Stimulated activated CD4-positive, alpha-beta T cell treated with anti-CD3 and anti-CD28 coated beads, TNF-alpha, amount 100 ng/mL, for 1 hour (primary cell): Measurements from ENCODE around the gene CSNK1A1.
"Not testable (repeated sequence)": the region's sequence is repeated elsewhere in the genome, so short reads cannot be mapped to it uniquely, and the experiment has no call there.

Source experiments
- DNase-seq, 3 donors: peaks; one replicate each; pipeline ENCODE4 v3.0.0-alpha.2; 2020; ENCODE audit warnings: low read depth in 3 of 3, low spot score in 1 of 3

CSNK1A1 gene

DNA sequence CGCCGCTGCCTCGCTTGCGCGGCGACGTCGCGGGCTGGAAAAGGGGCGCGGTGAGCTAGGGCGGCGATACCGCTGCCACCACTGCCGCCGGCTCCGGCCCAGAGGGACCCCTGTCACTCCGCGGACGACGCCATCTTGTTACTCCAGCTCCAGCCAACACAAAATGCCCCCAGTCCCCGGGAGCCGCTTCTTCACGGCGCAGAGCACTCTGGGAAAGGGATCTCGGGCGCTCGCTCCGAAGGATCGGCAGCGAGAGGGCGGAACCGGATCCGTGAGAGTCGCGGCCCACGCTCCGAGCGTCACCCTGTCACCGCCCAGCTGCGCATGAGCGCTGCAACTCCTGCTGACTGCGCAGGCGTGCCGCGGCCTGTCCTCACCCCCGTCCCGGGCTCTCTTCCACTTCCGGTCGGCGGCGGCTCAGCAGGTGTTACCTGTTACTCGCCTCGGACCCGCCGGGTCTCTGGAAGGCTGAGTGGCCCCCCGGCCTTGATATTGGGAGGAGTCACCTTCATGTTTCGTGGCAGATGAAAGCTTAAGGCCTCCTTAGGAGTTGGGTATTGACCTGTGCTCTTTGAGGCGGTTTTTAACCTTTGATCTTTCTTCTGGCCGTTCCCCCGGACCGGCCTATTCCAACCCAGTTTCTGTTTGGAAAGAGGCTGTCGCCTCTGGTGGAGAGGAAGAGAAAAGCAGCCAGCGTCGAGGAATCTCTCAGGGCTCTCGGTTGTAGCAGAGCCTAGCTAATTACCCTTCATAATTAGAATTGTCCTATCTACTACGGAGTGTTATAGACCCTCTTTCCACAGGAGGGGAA is at the start of gene CSNK1A1:
Gene CSNK1A1, minus strand, starts transcription at position 213 of the 811 bp plus-strand sequence. CDS start 475 bp downstream, outside the sequence.
- peak; percentile 94 to 98 (median 98) for DNase-seq

DNA sequence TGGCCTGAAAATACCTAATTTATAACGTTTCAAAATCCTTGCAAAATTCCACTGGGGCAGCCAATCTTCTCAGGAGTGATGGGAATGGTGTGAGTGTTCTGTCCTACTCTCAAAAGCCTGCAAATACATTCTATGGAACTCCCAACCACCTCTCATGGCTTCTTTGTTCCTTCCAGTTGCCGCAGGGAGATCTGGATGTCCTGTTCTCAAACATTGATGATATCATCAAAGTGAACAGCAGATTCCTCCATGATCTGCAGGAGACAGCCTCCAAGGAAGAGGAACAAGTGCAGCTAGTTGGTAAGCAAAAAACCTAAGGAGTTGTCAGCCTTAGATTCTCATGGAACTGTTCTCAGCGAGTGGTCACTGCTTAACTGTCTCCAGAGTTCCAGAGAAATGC is 49.7 kb upstream of the CSNK1A1 start:
- no peak for DNase-seq

DNA sequence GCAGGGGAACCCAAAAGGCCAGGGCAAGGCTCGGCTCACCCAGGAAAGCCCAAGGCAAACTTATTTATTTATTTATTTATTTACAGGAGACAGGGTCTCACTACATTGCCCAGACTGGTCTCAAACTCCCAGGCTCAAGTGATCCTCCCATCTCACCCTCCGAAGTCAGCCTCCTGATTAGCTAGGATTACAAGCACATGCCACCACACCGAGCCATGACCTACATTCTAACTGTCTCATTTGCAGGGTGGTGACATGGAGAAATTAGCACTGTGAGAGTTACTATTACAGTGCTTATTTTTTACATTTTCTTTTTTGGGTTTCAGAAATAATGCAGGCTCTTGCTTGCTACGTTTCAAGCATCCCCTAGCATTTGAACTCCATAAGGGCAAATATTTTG is 48.1 kb upstream of the CSNK1A1 start:
- DNase-seq, result no peak

DNA sequence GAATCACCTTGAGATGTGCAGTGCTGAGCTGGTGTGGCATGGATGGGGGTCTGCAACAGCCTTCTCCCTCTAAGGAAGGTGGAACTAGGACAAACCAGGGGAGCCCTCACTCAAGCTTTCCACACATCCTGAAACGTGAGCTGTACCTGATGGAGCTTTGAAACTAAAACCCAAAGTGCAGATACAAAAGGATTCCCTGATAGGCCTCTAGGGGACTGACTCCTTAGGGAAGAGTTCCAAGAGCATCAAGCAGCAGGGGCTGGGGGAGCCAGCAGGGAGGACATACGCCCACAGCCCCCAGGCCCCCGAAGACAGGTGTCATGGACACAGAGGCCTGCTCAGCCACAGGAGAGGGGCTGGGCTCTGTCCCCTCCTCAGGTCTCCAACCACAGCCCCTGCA is 47.7 kb upstream of the CSNK1A1 start:
- no peak for DNase-seq

DNA sequence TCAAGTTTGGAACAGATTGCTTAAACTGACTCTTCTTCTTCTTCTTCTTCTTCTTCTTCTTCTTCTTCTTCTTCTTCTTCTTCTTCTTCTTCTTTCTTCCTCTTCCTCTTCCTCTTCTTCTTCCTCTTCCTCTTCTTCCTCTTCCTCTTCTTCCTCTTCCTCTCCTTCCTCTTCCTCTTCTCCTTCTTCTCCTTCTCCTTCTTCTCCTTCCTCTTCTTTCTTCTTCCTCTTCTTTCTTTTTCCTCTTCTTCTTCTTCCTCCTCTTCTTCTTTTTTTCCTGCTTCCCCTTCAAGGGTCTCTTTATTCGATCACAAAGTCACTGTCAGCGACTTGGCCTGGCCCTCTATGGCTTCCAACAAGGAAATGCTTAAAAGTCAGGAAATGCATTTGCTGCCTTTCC is 47.0 kb upstream of the CSNK1A1 start:
- not testable (repeated sequence) for DNase-seq

DNA sequence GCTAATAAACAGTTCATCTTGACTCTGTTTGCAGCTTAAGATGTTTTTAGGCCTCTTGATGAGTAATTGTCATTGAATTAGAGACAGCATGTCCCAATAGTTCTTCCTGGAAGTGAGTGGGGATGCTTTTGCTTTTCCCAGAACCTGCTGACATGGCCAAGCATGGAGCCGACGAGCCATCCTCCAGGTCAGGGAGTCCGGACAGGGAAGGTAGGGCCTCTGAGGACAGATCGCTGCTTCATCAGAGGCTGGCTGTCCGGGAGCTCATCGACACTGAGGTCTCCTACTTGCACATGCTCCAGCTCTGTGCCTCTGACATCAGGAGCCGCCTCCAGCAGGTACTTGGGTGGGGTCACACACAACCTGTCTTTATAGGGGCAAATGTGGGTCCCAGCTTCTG is 46.4 kb upstream of the CSNK1A1 start:
- DNase-seq, result no peak

DNA sequence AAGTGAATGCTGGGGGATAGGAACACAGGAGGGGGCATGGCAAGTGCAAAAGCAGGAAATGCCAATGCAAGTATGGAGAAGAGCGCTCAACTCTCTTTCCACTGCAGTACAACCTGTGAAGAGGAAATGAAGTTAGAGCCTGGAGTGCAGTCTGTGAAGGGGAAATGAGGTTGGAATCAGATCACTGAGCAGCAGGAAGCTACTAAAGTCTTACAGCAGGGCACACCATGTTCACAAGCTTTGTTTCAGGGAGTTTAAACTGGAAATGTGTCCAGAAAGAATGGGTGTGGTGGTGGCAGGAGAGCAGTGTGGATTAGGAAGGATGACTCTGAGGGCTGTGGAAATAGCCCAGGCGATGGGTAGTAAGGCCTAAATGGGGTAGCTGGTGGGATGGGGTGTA is 45.5 kb upstream of the CSNK1A1 start:
- no peak for DNase-seq

DNA sequence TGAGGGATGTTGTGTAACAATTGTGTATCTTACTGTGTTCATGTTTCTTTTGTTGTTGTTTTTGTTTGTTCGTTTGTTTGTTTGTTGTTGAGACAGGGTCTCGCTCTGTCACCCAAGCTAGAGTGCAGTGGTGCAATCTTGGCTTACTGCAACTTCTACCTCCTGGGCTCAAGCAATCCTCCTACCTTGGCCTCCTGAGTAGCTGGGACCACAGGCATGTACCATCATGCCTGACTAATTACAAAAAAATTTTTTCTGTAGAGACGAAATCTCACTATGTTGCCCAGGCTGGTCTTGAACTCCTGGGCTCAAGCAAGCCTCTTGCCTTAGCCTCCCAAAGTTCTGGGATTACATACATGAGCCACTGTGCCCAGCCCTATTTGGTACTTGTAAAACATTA is 43.9 kb upstream of the CSNK1A1 start:
- not testable (repeated sequence) for DNase-seq

DNA sequence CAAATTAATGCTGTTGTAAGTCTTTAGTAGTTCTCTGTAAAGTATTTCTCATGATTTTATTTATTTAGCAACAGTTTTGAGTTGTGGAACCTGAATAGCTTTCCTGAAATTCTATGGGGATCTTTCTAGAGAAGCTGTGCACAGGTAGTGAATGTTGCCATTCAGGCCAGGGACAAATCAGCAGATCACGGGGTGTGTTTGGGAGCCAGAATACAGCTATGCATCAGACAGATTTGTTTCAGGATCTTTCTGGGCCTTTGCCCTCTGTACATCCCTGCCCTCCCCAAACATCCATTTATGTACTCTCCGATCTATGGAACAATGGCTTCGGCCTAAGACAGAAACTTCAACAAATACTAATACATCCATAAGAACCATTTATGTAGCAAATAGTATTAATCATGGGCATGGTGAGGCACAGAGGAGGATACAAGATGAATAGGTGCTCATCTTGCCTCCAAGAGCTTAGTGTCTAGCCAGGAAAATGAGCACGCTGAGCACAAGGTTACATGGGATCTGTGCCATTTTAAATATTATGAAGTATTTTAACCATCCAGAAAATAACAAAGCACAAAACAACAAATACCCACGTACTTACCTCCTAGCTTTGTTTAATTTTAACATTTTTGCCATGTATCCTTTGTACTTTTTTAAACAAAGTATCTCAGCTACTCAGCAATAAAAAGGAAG is 43.1 kb upstream of the CSNK1A1 start:
- no peak for DNase-seq

DNA sequence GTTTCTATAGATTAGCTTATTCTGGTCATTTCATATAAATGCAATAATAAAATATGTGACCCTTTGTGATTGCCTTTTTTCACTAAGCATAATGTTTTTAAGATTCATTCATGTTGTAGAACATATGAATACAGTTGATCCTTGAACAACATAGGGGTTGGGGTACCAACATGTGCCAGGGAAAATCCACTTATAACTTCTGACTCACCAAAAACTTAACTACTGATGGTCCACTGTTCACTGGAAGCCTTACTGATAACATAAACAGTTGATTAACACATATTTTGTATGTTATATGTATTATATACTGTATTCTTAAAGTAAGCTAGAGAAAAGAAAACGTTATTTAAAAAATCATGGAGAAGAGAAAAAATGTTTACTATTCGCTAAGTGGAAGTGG is 42.1 kb upstream of the CSNK1A1 start:
- DNase-seq, result no peak

DNA sequence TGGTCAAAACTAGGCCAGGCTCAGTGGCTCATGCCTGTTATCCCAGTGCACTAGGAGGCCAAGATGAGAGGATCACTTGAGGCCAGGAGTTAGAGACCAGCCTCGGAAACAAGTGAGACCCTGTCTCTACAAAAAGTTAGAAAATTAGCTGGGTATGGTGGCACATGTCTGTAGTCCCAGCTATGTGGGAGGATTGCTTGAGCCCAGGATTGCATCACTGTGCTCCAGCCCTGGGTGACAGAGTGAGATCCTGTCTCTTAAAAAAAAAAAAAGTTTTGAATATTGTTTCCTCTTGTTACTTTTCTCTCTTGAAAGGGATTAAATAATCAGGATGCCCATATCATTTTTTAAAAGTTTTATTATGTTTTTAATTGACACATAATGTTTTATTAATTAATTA is 37.7 kb upstream of the CSNK1A1 start:
- no peak for DNase-seq

DNA sequence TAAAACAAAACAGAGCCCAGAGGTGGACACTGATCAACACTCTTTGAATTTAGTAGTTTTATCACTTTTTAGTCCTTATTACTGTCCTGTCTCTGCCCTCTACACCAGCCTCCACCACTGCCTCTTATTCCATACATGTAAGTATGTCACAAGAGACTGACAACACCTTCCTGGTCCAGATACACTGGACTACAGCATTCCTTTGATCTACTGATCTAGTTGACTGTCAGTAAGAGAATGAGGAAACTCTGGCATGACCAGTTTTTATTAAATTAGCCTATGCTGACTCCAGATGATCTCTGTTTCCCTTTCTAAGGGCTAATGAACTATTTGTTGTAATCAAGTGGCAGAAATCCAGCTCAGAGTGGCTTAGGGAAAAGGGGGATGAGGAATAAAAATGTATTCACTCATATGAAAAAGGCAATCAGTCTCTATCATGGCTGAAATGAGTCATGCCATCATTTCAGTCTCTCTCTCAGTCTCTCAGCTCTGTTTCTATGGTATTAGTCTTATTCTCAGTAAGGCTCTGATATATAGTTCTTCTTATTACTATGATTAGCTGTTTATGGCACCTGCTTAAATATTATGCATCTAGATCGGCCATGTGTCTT is 35.6 kb upstream of the CSNK1A1 start:
- no peak for DNase-seq

DNA sequence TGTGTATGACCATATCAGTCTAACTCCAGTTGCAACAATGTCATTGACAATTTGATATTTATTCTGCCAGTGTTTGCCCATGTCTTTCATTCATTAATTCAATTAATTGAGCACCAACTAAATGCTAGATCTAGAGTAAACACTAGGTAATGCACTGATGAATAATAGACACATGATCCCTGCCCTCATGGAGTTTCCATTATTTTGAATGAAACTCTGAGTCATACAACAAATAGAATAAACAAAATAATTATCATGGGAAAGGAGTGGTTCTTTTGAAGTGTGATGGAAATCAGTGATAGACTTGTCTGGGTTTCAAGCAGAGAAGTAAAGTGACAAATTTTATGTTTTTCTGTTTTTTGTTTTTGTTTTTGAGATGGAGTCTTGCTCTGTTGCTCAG is 34.7 kb upstream of the CSNK1A1 start:
- no peak for DNase-seq

DNA sequence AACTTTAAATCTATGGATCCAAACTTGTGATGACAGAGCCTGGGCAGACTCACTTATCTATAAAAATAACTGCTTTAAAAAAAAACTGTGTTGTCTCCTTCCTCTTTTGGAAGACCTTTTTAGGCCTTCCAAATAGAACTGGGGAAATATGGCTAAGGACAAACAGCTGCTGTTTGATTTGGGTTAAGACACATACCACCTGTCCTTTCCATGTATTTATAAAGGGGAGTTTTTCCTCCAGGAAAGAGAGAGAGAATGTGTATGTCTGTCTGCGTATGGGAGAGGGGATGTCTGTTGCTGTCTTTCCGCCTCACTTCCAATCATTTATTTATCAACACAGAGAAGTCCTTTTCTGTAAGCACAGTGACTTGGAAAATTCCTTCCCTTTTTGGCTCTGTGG is 32.9 kb upstream of the CSNK1A1 start:
- DNase-seq, result no peak

DNA sequence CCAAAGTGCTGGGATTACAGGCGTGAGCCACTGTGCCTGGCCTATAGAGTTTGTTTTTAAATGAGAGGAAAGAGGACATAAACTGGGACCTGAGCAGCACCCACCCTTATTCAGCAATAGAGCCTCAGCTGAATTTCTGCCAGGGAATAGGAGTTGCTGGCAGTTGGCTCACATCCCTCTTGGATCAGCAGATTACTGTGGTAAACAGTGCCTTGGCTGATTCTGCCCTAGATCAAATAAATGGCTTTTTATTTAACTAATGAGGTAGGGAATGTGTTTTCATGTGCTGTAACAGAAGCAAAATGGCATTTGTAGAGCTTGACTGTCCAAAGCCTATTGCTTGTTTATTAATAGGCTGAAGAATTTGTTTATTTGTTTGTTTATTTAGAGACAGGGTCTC is 32.2 kb upstream of the CSNK1A1 start:
- DNase-seq, result no peak

DNA sequence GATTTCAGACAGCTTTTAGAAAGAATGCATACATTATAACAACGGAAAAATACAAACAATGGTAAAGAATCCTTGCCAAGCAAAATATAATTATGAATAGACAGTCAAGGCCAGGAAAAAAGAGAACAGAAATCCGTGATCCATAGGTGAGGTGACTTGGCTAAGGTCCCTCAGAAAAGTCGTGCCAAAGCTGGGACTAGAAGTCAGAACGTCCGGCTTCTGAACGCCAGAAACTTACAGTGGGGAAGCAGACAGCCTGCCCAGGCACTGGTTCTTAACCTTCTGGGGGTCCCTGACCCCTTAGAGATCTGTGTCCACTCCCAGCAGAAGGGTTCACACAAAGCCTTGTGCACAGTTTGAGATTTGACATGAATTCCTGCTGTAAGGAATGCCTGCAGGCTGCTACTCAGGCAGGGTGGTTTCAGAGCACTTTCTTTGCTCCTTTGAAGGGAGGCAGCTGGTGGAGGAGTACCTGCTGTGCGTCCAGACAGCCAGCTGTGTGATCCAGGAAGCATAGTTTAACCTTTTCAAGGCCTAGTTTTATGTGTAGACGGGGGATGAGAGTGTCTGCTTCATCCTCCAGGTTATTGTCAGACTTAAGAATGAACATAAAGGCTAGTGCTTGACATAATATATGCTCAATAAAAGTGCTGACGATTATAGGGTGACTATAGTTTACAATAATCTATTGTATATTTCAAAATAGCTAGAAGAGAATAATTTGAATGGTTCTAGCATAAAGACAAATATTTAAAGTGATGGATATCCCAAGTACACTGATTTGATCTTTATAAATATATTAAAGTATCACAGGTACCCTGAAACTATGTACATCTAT is 30.9 kb upstream of the CSNK1A1 start:
- DNase-seq, result no peak

DNA sequence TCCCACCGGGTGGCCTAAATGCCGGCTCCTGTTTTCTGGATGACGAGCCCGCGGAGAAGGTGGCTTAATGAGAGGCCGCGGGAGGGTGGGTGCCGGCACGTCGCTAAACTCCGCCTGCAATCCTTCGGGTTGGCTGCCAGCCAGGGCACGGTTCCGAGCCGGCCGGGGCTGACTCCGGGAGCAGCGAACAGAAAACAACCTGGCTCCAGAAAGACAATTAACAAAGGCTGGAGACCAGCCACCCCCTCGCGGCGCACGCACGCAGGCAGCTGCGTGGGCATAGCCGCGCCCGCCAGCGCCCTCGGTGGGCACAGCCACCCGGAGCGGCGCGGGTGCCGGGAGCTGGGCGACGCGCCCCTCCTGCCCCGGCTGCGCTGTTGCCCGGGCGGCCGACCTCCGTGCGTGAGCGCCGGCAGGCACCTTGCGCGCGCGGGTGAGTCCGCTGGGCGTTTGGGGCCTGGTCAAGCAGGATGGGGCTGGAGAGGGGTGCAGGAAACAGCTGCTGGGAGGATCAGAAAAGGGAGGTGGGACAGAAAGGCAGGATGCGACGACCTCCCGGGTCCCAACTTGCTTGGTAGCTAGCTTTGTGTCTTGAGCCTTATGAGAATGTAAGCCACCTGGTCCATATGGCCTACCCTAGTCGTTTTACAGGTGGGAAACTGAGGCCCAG is 30.1 kb upstream of the CSNK1A1 start, which contains the start of gene ARHGEF37:
Gene ARHGEF37, plus strand, starts transcription at position 307 of the 670 bp plus-strand sequence. CDS start 16,272 bp downstream, outside the sequence.
- DNase-seq, result peak in 2 of 3 donors; percentile 13 to 32

DNA sequence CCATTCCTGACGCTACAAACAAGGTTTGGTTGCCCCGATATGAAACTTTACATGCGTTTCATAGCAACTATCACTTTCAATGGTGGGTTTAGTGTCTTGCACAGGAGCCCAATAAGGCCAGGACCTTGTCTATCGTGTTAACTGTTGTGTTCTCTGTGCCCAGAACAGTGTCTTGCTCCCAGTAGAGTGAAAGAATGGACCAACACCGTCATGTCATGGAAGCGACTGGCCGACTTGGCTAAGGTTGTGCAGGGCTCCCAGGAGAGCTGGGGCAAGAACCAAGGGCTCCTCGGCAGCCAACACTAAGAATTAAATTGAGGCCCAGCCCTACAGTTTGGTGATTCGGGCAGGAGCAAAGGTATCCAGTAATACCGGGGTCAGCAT is 29.6 kb upstream of the CSNK1A1 start:
- DNase-seq, result no peak

DNA sequence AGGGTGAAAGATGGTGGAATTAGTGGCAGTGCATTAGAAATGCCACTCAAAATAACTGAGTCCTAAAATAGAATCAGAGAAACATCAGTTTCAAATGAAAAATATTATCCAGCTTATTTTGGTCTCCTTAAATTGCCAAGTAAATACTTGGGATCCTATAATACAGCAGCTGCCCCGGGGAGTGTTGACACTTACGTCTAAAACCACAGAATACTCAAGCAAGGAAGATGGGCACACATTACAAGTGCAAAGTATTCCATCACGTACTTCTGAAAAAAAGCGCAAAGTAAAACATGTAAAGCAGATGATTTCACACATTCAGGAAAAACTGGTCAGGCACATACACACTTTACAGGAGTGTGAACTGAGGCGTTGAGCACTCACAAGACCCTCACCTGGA is 27.7 kb upstream of the CSNK1A1 start:
- no peak for DNase-seq

DNA sequence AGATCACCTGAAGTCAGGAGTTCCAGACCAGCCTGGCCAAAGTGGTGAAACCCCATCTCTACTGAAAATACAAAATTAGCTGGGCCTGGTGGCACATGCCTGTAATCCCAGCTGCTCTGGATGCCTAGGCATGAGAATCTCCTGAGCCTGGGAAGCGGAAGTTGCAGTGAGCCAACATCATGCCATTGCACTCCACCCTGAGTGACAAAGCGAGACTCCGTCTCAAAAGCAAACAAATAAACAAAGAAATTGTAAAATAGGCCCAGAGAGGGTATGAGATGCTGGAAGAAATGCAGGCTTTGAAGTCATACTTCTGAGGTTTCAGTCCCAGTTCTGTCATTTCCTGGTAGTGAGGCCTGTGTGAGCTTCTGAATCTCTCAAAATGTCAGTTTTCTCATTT is 24.8 kb upstream of the CSNK1A1 start:
- DNase-seq, result no peak

DNA sequence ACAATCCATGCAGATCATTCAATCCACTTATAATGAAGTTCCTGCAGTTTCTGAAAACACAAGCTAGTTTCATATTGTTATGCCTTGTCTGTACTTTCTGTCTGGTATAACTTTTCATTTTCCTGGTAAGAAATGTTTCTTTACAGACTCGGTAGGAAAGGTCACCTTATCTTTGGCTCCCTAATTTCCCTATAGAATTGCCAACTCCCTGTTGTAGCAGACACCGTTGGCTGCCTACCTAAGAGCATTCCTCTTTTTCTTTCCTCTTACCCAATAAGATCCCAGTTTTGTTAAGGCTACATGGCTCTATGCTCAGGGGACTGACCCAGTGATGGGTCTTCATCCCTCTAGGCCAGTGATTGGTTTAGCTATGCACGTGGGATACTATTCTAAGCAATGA is 23.9 kb upstream of the CSNK1A1 start:
- no peak for DNase-seq
